Liver (tissue), 3 donors: ENCODE results near the gene GTF2F2.

Source experiments
- ATF3 ChIP-seq: IDR thresholded peaks from 2 replicates; pipeline ENCODE4 v1.6.1; 2016; ENCODE audit warnings: antibody characterized with exemption
- CTCF ChIP-seq: fragments of 150-350 bp; IDR thresholded peaks from 2 replicates; pipeline ENCODE4 v1.5.1; 2017; ENCODE audit warnings: improper control_type of control experiment, low read depth, low read length; ENCODE audit not compliant: missing input control
- EGR1 ChIP-seq, 2 donors: IDR thresholded peaks; 2 replicates each; pipeline ENCODE4 v1.6.1; 2016 to 2018; ENCODE audit warnings: antibody characterized with exemption in 2 of 2, low read depth in 2 of 2
- FOXA2 ChIP-seq: IDR thresholded peaks from 2 replicates; pipeline ENCODE4 v1.6.1; 2016; ENCODE audit warnings: antibody characterized with exemption
- GABPA ChIP-seq, 2 donors: IDR thresholded peaks in 1 of 2; conservative IDR thresholded peaks in 1 of 2; 2 replicates each; pipeline ENCODE4 v1.6.1; 2016; ENCODE audit warnings: antibody characterized with exemption in 2 of 2, mild to moderate bottlenecking in 1 of 2, moderate library complexity in 1 of 2
- HNF4A ChIP-seq, 2 donors: conservative IDR thresholded peaks; 2 replicates each; pipeline ENCODE4 v1.6.1; 2016; ENCODE audit warnings: antibody characterized with exemption in 2 of 2, mild to moderate bottlenecking in 2 of 2
- JUND ChIP-seq, 2 donors: IDR thresholded peaks; 2 replicates each; pipeline ENCODE4 v1.6.1; 2016; ENCODE audit warnings: antibody characterized with exemption in 2 of 2
- MAX ChIP-seq: IDR thresholded peaks from 2 replicates; pipeline ENCODE4 v1.6.1; 2016; ENCODE audit warnings: antibody characterized with exemption
- RAD21 ChIP-seq, 2 donors: IDR thresholded peaks; 2 replicates each; pipeline ENCODE4 v1.6.1; 2016; ENCODE audit warnings: antibody characterized with exemption in 2 of 2, mild to moderate bottlenecking in 2 of 2
- REST ChIP-seq: IDR thresholded peaks from 2 replicates; pipeline ENCODE4 v1.6.1; 2016; ENCODE audit warnings: antibody characterized with exemption, mild to moderate bottlenecking
- SP1 ChIP-seq: IDR thresholded peaks from 2 replicates; pipeline ENCODE4 v1.6.1; 2018; ENCODE audit warnings: antibody characterized with exemption, mild to moderate bottlenecking
- TAF1 ChIP-seq: conservative IDR thresholded peaks from 2 replicates; pipeline ENCODE4 v1.6.1; 2016; ENCODE audit warnings: antibody characterized with exemption, mild to moderate bottlenecking
- YY1 ChIP-seq: IDR thresholded peaks from 2 replicates; pipeline ENCODE4 v1.6.1; 2016; ENCODE audit warnings: antibody characterized with exemption, mild to moderate bottlenecking
- ZBTB33 ChIP-seq: IDR thresholded peaks from 2 replicates; pipeline ENCODE4 v1.6.1; 2016; ENCODE audit warnings: antibody characterized with exemption
- donor health status: healthy.
- donor health status: healthy.

- TF ChIP-seq CTCF, result no peak
- TF ChIP-seq ATF3, result no peak
- no peak for TF ChIP-seq YY1
- no peak for TF ChIP-seq MAX
- no peak for TF ChIP-seq REST
- TF ChIP-seq EGR1 (IDR thresholded peaks at IDR 0.05; ENCODE audit: low read depth in 2 of 2), result no peak
- TF ChIP-seq RAD21 (IDR thresholded peaks at IDR 0.05), result no peak
- TF ChIP-seq TAF1, result no peak
- TF ChIP-seq JUND (IDR thresholded peaks at IDR 0.05), result no peak
- TF ChIP-seq GABPA (IDR thresholded peaks at IDR 0.05 in 1 of 2, conservative IDR thresholded peaks at IDR 0.05 in 1 of 2), result no peak
- no peak for TF ChIP-seq SP1
- no peak for TF ChIP-seq ZBTB33
- no peak for TF ChIP-seq HNF4A (conservative IDR thresholded peaks at IDR 0.05)
- no peak for TF ChIP-seq FOXA2
These were observed 194.5 kb downstream of the GTF2F2 start for GRCh38 chr13:45314822-45315221.
